ENCODE measurements around the gene VWCE. TPM values are rescaled to one million over a fixed set of nuclear protein-coding genes. Genes with fewer than 3 reads are reported as not detected.

Gene VWCE
- total RNA-seq, 1 experiment from 2014 or later, result 21.9 TPM

DNA sequence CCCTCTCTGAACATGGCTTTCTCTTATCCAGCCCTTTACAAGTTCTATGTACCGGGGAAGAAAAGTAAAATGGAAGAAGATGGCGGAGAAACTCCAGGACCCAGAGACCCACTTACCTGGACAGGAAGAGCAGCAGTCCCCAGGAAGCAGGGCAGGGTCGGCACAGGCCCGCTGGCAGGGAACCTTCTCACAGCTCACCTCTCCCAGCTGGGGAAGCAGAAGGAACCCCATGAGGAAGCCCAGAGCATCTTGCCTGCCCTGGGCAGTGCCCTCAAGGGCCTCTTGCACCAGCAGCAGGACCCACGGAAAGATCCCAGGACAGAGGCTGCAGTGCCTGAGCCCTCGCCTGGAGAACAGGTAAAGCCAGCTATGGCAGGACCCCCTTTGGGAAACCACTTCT lies 30.7 kb downstream of the VWCE start (continued):
- TF ChIP-seq ZNF396 (CRISPR knock-in tag; IDR thresholded peaks at IDR 0.05; ENCODE audit: borderline replicate concordance) (no peak), ELF4 (CRISPR knock-in tag; IDR thresholded peaks at IDR 0.05; ENCODE audit: low read depth) (no peak), CREM (CRISPR knock-in tag; IDR thresholded peaks at IDR 0.05) (no peak), JUN (CRISPR knock-in tag; IDR thresholded peaks at IDR 0.05) (no peak)

DNA sequence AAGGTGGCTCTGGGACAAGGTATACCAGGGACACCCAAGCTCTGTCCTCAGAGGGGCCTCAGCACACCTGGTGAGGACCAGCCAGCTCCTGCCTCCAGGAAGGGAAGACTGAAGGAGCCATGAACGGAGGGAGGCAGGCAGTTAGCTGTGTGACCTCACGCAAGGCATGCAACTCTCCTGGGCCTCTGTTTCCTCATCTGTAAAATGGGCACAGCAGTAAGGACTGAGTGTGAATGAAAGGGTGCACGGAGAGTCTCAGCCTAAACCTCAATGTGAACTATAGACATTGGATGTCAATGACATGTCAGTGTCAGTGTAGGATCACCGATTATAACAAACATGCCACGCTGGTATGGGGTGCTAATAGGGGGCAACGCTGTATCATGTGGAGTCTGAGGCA lies 35.8 kb downstream of the VWCE start:
- ATAC-seq (no peak), DNase-seq (ENCODE audit: low spot score) (no peak)
- POLR2A ChIA-PET, result no interaction called here
- H3K27ac Mint-ChIP-seq, result no peak overlapping the region
- no peaks in the 10 kb centered on the region for H3K27me3 Mint-ChIP-seq (ENCODE audit: low read depth)
- no peaks in the 10 kb centered on the region for H3K4me1 Mint-ChIP-seq
- no peak overlapping the region for H3K4me3 Mint-ChIP-seq
- no peaks in the 10 kb centered on the region for H3K9me3 Mint-ChIP-seq
- peaks cover 9% of the 10 kb centered on the region; the same call in 1 of the 2 replicates for H3K36me3 Mint-ChIP-seq
- CTCF ChIA-PET, result interaction anchor here (1.3 kb wide), 1 partner anchor 35 kb away, joined by 4 read pairs; the partner anchor contains the start of gene VWCE
- TF ChIP-seq MYBL2 (CRISPR knock-in tag; IDR thresholded peaks at IDR 0.05) (no peak), ZNF232 (CRISPR knock-in tag; IDR thresholded peaks at IDR 0.05) (no peak), NFYB (CRISPR knock-in tag; conservative IDR thresholded peaks at IDR 0.05; ENCODE audit: low read depth) (no peak), ZNF416 (CRISPR knock-in tag; IDR thresholded peaks at IDR 0.05) (no peak), ZNF396 (CRISPR knock-in tag; IDR thresholded peaks at IDR 0.05; ENCODE audit: borderline replicate concordance) (no peak), TP53 (CRISPR knock-in tag; IDR thresholded peaks at IDR 0.05) (no peak), ESRRA (CRISPR knock-in tag; IDR thresholded peaks at IDR 0.05; ENCODE audit: borderline replicate concordance) (no peak), TEAD1 (CRISPR knock-in tag; IDR thresholded peaks at IDR 0.05) (no peak), ZNF671 (CRISPR knock-in tag; IDR thresholded peaks at IDR 0.05) (no peak), GABPB1 (CRISPR knock-in tag; IDR thresholded peaks at IDR 0.05) (no peak), SMAD4 (CRISPR knock-in tag; IDR thresholded peaks at IDR 0.05) (no peak)
- TF ChIP-seq, protein P1, sequence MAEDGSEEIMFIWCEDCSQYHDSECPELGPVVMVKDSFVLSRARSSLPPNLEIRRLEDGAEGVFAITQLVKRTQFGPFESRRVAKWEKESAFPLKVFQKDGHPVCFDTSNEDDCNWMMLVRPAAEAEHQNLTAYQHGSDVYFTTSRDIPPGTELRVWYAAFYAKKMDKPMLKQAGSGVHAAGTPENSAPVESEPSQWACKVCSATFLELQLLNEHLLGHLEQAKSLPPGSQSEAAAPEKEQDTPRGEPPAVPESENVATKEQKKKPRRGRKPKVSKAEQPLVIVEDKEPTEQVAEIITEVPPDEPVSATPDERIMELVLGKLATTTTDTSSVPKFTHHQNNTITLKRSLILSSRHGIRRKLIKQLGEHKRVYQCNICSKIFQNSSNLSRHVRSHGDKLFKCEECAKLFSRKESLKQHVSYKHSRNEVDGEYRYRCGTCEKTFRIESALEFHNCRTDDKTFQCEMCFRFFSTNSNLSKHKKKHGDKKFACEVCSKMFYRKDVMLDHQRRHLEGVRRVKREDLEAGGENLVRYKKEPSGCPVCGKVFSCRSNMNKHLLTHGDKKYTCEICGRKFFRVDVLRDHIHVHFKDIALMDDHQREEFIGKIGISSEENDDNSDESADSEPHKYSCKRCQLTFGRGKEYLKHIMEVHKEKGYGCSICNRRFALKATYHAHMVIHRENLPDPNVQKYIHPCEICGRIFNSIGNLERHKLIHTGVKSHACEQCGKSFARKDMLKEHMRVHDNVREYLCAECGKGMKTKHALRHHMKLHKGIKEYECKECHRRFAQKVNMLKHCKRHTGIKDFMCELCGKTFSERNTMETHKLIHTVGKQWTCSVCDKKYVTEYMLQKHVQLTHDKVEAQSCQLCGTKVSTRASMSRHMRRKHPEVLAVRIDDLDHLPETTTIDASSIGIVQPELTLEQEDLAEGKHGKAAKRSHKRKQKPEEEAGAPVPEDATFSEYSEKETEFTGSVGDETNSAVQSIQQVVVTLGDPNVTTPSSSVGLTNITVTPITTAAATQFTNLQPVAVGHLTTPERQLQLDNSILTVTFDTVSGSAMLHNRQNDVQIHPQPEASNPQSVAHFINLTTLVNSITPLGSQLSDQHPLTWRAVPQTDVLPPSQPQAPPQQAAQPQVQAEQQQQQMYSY (CRISPR knock-in tag; IDR thresholded peaks at IDR 0.05), result no peak
- TF ChIP-seq, protein P2, sequence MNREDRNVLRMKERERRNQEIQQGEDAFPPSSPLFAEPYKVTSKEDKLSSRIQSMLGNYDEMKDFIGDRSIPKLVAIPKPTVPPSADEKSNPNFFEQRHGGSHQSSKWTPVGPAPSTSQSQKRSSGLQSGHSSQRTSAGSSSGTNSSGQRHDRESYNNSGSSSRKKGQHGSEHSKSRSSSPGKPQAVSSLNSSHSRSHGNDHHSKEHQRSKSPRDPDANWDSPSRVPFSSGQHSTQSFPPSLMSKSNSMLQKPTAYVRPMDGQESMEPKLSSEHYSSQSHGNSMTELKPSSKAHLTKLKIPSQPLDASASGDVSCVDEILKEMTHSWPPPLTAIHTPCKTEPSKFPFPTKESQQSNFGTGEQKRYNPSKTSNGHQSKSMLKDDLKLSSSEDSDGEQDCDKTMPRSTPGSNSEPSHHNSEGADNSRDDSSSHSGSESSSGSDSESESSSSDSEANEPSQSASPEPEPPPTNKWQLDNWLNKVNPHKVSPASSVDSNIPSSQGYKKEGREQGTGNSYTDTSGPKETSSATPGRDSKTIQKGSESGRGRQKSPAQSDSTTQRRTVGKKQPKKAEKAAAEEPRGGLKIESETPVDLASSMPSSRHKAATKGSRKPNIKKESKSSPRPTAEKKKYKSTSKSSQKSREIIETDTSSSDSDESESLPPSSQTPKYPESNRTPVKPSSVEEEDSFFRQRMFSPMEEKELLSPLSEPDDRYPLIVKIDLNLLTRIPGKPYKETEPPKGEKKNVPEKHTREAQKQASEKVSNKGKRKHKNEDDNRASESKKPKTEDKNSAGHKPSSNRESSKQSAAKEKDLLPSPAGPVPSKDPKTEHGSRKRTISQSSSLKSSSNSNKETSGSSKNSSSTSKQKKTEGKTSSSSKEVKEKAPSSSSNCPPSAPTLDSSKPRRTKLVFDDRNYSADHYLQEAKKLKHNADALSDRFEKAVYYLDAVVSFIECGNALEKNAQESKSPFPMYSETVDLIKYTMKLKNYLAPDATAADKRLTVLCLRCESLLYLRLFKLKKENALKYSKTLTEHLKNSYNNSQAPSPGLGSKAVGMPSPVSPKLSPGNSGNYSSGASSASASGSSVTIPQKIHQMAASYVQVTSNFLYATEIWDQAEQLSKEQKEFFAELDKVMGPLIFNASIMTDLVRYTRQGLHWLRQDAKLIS (CRISPR knock-in tag; IDR thresholded peaks at IDR 0.05; ENCODE audit: borderline replicate concordance), result no peak
- TF ChIP-seq, protein P3, sequence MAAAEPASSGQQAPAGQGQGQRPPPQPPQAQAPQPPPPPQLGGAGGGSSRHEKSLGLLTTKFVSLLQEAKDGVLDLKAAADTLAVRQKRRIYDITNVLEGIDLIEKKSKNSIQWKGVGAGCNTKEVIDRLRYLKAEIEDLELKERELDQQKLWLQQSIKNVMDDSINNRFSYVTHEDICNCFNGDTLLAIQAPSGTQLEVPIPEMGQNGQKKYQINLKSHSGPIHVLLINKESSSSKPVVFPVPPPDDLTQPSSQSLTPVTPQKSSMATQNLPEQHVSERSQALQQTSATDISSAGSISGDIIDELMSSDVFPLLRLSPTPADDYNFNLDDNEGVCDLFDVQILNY (CRISPR knock-in tag; IDR thresholded peaks at IDR 0.05), result no peak
- TF ChIP-seq, protein P4, sequence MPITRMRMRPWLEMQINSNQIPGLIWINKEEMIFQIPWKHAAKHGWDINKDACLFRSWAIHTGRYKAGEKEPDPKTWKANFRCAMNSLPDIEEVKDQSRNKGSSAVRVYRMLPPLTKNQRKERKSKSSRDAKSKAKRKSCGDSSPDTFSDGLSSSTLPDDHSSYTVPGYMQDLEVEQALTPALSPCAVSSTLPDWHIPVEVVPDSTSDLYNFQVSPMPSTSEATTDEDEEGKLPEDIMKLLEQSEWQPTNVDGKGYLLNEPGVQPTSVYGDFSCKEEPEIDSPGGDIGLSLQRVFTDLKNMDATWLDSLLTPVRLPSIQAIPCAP (CRISPR knock-in tag; IDR thresholded peaks at IDR 0.05), result no peak
- TF ChIP-seq, protein P5, sequence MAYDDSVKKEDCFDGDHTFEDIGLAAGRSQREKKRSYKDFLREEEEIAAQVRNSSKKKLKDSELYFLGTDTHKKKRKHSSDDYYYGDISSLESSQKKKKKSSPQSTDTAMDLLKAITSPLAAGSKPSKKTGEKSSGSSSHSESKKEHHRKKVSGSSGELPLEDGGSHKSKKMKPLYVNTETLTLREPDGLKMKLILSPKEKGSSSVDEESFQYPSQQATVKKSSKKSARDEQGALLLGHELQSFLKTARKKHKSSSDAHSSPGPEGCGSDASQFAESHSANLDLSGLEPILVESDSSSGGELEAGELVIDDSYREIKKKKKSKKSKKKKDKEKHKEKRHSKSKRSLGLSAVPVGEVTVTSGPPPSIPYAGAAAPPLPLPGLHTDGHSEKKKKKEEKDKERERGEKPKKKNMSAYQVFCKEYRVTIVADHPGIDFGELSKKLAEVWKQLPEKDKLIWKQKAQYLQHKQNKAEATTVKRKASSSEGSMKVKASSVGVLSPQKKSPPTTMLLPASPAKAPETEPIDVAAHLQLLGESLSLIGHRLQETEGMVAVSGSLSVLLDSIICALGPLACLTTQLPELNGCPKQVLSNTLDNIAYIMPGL (CRISPR knock-in tag; IDR thresholded peaks at IDR 0.05), result no peak
- TF ChIP-seq, protein P6, sequence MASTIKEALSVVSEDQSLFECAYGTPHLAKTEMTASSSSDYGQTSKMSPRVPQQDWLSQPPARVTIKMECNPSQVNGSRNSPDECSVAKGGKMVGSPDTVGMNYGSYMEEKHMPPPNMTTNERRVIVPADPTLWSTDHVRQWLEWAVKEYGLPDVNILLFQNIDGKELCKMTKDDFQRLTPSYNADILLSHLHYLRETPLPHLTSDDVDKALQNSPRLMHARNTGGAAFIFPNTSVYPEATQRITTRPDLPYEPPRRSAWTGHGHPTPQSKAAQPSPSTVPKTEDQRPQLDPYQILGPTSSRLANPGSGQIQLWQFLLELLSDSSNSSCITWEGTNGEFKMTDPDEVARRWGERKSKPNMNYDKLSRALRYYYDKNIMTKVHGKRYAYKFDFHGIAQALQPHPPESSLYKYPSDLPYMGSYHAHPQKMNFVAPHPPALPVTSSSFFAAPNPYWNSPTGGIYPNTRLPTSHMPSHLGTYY (CRISPR knock-in tag; IDR thresholded peaks at IDR 0.05), result no peak
- TF ChIP-seq, protein P7, sequence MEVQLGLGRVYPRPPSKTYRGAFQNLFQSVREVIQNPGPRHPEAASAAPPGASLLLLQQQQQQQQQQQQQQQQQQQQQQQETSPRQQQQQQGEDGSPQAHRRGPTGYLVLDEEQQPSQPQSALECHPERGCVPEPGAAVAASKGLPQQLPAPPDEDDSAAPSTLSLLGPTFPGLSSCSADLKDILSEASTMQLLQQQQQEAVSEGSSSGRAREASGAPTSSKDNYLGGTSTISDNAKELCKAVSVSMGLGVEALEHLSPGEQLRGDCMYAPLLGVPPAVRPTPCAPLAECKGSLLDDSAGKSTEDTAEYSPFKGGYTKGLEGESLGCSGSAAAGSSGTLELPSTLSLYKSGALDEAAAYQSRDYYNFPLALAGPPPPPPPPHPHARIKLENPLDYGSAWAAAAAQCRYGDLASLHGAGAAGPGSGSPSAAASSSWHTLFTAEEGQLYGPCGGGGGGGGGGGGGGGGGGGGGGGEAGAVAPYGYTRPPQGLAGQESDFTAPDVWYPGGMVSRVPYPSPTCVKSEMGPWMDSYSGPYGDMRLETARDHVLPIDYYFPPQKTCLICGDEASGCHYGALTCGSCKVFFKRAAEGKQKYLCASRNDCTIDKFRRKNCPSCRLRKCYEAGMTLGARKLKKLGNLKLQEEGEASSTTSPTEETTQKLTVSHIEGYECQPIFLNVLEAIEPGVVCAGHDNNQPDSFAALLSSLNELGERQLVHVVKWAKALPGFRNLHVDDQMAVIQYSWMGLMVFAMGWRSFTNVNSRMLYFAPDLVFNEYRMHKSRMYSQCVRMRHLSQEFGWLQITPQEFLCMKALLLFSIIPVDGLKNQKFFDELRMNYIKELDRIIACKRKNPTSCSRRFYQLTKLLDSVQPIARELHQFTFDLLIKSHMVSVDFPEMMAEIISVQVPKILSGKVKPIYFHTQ (CRISPR knock-in tag; IDR thresholded peaks at IDR 0.05), result no peak

All from WTC11 (cell line).